DMS79 (cell line): ENCODE measurements around the gene ATAT1.
"Not testable (repeated sequence)": the region's sequence is repeated elsewhere in the genome, so short reads cannot be mapped to it uniquely, and the experiment has no call there.

Experiments
- DNase-seq: peaks from one replicate; lab custom pipeline; 2025; lab: John Stamatoyannopoulos, UW

ATAT1 gene

GRCh38 chr6:30651143-30651542 lies 24.5 kb downstream of the ATAT1 start:
- DNase-seq, result no peak

GRCh38 chr6:30654798-30655742 lies 28.4 kb downstream of the ATAT1 start:
- DNase-seq, result no peak

DNA sequence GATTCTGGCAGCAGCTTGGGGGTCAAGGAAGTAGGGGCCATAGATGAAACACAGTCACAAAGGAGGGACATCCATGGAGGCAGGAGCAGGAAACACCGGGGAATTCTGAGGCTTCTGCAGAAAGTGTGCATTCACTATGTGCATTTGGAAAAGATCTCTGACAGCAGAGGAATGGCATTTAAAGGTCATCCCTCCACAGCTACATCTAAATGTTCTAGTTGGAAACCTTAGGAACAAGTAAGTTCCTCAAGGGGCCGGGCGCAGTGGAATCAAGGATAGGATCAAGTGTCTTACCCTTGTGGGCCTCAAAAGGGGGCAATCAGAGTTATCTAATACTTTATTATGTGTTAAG lies 29.0 kb downstream of the ATAT1 start:
- no peak for DNase-seq

GRCh38 chr6:30656513-30656912 lies 29.8 kb downstream of the ATAT1 start:
- no peak for DNase-seq

DNA sequence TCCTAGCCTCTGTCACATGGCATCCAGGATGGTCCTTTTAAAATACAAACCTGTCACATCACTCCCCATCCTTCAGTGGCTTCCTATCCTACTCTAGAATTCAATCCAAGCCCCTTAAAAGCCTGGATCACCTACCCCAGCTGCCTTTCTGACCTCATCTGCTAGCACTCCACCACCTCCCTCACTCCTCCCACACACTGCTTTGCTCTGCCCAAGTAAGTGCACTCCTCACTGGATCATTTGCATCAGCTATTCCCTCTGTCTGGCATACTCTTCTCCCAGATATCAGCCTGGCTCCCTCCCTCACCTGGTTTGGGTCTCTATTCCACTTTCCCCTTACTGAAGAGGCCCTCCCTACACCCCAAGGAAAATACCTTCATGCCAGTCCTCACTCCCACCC lies 30.8 kb downstream of the ATAT1 start:
- DNase-seq, result no peak

DNA sequence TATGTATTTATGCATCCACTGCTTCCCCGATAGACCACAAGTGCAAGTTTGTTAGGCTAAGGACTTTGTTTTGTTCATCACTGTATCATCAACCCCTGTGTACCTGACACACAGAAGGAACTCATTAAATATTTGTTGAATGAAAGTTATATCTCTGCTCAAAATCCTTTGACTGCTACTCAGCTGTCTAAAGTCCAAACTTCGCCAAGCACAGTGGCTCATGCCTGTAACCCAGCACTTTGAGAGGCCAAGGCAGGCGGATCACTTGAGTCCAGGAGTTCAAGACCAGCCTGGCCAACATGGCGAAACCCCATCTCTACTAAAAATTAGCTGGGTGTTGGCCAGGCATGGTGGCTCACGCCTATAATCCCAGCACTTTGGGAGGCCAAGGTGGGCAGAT lies 31.2 kb downstream of the ATAT1 start:
- not testable (repeated sequence) for DNase-seq

GRCh38 chr6:30664994-30665767 lies 38.5 kb downstream of the ATAT1 start:
- no peak for DNase-seq

DNA sequence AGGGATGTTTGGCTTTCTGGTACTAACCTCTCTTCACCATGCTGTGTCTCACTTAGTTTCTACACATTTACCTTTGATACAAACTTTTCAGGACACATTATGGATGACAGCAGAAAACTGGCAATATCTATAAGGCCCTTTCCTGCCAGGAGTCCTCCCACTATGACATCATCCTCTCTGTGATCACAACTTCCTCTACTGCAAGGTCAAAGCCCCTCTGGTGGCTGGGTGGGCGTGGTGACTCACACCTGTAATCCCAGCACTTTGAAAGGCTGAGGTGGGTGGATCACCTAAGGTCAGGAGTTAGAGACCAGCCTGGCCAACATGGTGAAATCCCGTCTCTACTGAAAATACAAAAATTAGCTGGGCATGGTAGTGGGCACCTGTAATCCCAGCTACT lies 39.6 kb downstream of the ATAT1 start:
- not testable (repeated sequence) for DNase-seq

- no peak for DNase-seq
Observed at GRCh38 chr6:30670760-30671527, 44.3 kb downstream of the ATAT1 start.

GRCh38 chr6:30672445-30673253 lies 46.0 kb downstream of the ATAT1 start, which contains the start of gene DHX16:
Gene DHX16 (minus strand): TSS chr6:30673006. CDS start chr6:30672841, 165 bp downstream.
- peak; percentile 84 for DNase-seq

DNA sequence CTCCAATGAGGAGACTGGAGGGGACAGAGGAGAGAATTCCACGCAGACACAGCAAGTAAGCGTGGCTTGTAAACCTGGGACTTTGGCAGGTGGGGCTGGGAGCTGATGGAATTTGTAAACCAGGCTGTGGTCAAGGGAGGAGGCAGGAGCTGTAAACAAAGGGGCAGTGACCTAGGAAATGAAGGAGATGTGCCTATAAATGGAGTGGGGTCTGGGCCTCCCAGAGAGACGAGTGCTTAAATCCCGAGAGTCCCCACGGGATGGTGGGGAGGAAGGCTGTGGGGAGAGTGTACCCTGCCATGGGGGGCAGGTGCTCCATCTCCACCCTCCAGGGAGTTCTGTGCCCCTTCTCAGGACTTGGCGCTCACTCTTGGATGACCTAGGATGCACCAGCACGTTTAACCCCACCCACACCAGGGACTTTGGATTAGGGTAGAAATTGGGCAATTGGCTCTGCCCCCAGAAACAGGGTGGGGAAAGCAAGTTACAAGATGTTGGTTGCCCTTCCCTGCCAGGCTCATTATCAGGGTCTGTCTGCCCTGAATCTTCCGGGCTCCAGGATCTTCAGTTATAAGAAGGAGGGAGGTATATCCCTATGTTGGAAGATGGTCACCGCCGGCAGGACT lies 50.1 kb downstream of the ATAT1 start:
- DNase-seq, result no peak

DNA sequence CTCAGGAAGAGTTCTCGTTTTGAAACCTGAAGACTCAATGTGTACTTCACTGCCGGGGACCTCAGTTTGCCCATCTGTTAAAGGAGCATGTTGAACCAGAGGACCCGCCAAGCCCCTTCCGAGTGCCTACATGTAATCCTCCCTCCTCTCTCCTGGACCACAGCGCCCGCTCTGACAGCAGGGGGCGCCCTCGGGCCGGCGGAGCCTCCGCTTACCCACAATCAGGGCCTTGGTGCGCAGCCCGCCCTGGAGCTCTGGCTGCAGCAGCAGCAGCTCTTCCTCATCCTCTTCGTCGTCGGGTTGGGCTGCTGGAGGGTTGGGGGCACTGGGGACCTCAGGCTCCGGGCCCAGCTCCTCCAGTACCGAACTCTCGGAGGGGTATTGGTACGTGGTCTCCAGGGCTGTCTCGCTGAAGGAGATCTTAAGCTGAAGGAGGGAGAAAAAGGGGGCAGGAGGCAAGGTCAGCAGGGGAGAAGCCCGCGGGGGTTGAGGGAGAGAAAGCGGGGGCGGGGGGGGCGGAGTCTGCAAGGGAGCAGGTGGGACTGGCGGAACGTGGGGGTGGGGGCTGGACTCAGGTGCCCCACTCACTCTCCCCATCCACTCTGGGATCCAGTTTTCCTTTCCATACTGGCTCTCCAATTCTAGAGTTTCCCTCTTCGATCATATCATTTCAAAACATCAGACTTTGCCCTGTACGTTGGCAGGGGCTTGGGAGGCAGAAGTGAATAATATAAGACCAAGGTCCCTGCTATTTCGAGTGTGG lies 52.5 kb downstream of the ATAT1 start:
- DNase-seq, result no peak

DNA sequence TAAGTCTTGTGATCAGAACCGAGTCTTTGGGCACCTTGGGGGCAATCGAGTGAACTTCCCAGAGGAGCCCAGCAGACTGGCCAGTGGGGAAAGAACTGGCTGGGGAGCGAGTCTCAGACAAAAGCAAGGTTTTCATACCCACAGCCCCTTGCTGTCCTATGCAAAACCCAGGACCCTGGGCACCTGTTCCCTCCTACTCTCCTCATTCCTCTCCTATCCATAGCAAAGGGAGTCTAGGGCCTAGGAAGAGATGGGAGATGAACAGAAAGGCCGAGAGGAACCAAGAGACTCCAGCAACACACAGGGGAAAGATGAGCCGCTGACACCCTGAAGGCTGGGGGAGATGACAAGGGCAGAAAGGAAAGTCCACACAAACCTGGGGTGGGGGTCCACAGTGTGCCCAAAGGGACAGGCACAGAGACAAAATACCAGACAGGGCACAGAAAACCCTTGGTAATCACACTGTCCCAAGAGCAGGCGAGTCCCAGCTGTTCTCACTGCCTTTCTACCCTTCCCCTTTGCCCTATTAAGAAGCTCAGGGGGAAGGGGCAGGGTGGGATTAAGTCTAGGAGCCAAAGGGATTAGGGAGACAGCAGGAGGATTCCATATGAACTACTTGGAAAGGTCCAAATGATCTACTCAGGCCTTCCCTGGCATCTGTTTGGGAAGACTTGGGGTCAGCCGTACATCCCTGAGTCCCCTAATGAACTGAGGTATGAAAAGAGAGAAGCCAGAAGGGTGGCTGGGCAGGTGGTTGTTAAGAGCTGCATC lies 53.3 kb downstream of the ATAT1 start:
- no peak for DNase-seq

DNA sequence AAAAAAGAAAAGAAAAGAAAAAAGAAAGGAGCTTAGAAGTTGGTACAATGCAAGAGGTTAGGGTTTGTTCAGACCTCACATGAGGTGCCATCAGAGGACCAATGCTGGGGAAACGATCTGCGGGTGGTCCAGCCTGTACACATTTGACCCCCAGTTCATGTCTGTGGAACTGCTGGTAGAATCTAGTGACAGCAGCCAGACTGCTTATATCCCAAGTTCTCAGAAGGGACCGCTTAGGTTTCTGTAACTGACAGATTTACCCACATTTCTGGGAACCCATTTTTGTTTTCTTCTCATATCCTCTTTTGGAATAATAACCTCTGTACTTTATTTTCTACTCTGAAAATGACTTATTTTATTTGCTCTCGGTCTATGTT lies 55.1 kb downstream of the ATAT1 start:
- no peak for DNase-seq

DNA sequence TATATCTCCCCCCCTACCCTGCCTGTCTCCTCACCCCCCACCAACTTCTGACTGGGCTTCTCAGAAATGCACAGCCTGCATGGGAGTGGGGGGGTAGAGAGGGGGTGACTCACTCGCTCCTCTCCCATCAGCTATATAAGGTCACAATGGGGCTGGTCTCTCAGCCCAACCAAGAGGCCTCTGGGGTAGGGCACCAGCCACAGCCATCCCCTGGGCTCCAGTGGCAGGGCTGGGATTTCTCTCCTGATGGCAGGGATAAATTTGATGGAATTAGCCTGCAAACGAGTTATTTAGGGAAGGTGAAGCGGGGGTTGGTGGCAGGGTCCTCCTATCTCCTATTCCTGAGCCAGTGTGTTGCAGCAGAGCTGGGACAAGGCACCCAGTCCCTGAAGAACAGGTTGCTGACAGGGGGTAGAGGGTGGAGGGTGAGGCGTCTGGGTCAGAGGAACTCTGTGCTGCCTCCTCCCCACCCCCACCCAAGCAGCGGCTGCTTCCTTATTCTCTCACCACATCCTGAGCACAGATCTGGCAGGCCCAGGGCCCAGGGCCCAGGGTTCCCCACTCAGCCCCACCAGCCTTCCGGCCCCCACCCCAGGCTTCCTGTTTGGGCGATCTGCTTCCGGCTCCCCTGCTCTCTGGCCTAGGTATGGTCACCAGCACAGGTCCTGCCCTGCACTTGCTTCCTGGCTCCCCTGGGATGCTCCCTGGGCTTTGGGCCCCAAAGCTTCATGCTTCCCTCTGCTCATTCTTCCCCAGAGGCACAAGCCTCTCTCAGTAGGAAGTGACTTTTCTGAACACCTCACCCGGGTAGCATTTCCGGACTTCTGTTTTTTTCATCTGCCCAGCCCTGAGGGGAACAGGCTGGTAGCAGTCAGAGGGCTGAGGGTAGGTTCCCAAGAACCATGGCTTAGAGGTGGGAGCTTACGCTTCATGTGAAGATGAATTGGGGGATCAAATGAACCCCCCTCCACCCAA lies 55.8 kb downstream of the ATAT1 start:
- no peak for DNase-seq

DNA sequence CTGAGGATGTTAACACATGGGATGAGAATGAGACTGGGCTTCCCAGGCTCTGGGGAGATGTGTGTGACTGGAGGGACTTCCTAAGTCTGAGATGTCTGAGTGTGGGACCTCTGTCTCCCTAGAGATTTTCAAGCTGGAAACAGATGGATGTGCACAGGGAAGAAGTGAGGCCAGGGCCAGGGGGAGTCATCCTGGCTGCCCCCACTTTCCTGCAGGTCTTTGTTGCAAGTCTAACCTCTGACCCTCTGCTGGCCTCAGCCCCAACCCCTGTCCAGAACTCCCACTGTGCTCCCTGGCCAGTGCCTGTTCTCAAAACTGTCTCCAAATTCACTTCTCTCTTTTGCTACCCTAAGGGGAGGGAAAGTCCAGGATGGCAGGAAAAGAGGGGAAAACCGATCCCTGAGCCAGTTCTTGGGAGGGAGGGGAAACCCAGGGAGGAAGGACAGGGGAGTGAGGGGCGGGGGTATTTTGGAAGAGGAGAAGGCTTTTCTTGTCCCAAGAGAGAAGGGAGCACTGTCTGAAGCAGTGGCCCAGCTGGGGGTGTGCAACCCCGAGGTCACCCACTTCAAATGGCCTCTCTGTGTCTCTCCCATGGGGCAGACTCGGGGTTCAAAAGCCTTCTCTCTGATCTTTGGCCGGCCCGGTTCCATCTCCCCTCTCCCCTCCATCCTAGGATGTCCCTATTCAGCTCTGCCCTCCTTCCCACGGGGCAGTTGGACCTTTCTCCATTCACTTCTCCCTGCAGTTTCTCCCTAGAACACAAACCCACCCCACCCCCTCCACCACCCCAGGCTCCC lies 56.7 kb downstream of the ATAT1 start:
- DNase-seq, result no peak

- no peak for DNase-seq
Observed at GRCh38 chr6:30683980-30684338, 57.3 kb downstream of the ATAT1 start.
